A549 (cell line): ENCODE results near the gene NKX6-2.

ENCODE experiments used
- EP300 ChIP-seq, 2 experiments: fragments of >200 bp; sonication (Bioruptor Twin); formaldehyde crosslinking; IDR thresholded peaks; 2 replicates in 1 of 2; 3 replicates in 1 of 2; pipeline ENCODE4 v1.6.1; 2016 to 2017
- ESRRA ChIP-seq: fragments of 150-350 bp; IDR thresholded peaks from 2 replicates; pipeline ENCODE4 v1.6.1; 2014; ENCODE audit warnings: mild to moderate bottlenecking, low read length, borderline replicate concordance
- FOSL2 ChIP-seq, 2 experiments: fragments of 450-650 bp in 1 of 2; fragments of >200 bp in 1 of 2; sonication (Bioruptor Twin) in 1 of 2; formaldehyde crosslinking; IDR thresholded peaks; 2 replicates each; pipeline versions ENCODE4 v1.5.0 to v1.6.1; 2016 to 2020; ENCODE audit warnings: mild to moderate bottlenecking in 1 of 2, moderate library complexity in 1 of 2
- FOXS1 ChIP-seq: fragments of 250-450 bp; sonication (Bioruptor Pico); IDR thresholded peaks from 2 replicates; pipeline ENCODE4 v1.5.0; 2020; ENCODE audit warnings: mild to moderate bottlenecking, moderate library complexity
- JUNB ChIP-seq: fragments of >200 bp; sonication (Bioruptor Twin); formaldehyde crosslinking; IDR thresholded peaks from 2 replicates; pipeline ENCODE4 v1.6.1; 2016
- MAFK ChIP-seq: fragments of 450-650 bp; IDR thresholded peaks from 2 replicates; pipeline ENCODE4 v1.6.1; 2014; ENCODE audit not compliant: partially characterized antibody
- POLR2A ChIP-seq: IDR thresholded peaks from 2 replicates; pipeline ENCODE4 v1.6.1; 2012; ENCODE audit warnings: mild to moderate bottlenecking, low read length
- RFX5 ChIP-seq: fragments of 450-650 bp; IDR thresholded peaks from 2 replicates; pipeline ENCODE4 v1.7.1; 2014; ENCODE audit warnings: antibody characterized with exemption, mild to moderate bottlenecking, moderate library complexity
- SREBF2 ChIP-seq: fragments of 450-650 bp; IDR thresholded peaks from 2 replicates; pipeline ENCODE4 v1.6.1; 2014; ENCODE audit warnings: mild to moderate bottlenecking, moderate library complexity
- TF ChIP-seq, protein P1 (sequence below): fragments of >200 bp; sonication (Bioruptor Twin); formaldehyde crosslinking; IDR thresholded peaks from 3 replicates; pipeline ENCODE4 v1.5.1; 2016
- TF ChIP-seq, protein P2 (sequence below): fragments of 450-650 bp; IDR thresholded peaks from 2 replicates; pipeline ENCODE4 v1.6.1; 2014; ENCODE audit warnings: antibody characterized with exemption
- TF ChIP-seq, protein P3 (sequence below): IDR thresholded peaks from 2 replicates; pipeline ENCODE4 v1.6.1; 2012
- TF ChIP-seq, protein P4 (sequence below): fragments of 200-600 bp; sonication (generic); IDR thresholded peaks from 2 replicates; pipeline ENCODE4 v1.6.1; 2016; ENCODE audit warnings: antibody characterized with exemption, mild to moderate bottlenecking, moderate library complexity

DNA sequence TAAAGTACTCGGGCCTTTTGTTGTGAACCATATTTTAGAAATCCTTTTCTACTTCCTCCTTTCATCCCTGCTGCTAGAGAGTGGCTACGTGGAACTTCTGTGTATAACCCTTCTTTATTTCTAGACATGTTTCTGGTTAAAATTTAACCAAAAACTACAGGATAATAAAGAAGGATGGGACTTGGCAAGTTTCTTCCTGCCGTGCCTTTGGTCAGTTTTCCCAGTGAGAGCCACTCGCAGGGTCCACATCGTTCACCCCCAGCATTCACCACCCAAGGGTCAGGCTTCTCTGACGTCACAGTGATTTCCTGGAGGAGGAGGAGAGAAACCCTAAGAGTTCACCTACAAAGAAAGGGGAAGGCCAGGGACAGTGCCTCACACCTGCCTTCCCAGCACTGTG is 45.4 kb downstream of the NKX6-2 start:
- TF ChIP-seq, protein P1, sequence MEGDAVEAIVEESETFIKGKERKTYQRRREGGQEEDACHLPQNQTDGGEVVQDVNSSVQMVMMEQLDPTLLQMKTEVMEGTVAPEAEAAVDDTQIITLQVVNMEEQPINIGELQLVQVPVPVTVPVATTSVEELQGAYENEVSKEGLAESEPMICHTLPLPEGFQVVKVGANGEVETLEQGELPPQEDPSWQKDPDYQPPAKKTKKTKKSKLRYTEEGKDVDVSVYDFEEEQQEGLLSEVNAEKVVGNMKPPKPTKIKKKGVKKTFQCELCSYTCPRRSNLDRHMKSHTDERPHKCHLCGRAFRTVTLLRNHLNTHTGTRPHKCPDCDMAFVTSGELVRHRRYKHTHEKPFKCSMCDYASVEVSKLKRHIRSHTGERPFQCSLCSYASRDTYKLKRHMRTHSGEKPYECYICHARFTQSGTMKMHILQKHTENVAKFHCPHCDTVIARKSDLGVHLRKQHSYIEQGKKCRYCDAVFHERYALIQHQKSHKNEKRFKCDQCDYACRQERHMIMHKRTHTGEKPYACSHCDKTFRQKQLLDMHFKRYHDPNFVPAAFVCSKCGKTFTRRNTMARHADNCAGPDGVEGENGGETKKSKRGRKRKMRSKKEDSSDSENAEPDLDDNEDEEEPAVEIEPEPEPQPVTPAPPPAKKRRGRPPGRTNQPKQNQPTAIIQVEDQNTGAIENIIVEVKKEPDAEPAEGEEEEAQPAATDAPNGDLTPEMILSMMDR = no peak
- no peak for TF ChIP-seq ESRRA
- TF ChIP-seq JUNB = no peak
- no peak for TF ChIP-seq FOXS1
- no peak for TF ChIP-seq MAFK
- no peak for TF ChIP-seq FOSL2 (IDR thresholded peaks at IDR 0.05)
- no peak for TF ChIP-seq FOSL2 (CRISPR knock-in tag; IDR thresholded peaks at IDR 0.05)
- TF ChIP-seq SREBF2 = no peak
- TF ChIP-seq EP300 (IDR thresholded peaks at IDR 0.05) = no peak
- no peak for TF ChIP-seq POLR2A
- TF ChIP-seq, protein P2, sequence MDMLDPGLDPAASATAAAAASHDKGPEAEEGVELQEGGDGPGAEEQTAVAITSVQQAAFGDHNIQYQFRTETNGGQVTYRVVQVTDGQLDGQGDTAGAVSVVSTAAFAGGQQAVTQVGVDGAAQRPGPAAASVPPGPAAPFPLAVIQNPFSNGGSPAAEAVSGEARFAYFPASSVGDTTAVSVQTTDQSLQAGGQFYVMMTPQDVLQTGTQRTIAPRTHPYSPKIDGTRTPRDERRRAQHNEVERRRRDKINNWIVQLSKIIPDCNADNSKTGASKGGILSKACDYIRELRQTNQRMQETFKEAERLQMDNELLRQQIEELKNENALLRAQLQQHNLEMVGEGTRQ = no peak
- TF ChIP-seq RFX5 = no peak
- TF ChIP-seq, protein P3, sequence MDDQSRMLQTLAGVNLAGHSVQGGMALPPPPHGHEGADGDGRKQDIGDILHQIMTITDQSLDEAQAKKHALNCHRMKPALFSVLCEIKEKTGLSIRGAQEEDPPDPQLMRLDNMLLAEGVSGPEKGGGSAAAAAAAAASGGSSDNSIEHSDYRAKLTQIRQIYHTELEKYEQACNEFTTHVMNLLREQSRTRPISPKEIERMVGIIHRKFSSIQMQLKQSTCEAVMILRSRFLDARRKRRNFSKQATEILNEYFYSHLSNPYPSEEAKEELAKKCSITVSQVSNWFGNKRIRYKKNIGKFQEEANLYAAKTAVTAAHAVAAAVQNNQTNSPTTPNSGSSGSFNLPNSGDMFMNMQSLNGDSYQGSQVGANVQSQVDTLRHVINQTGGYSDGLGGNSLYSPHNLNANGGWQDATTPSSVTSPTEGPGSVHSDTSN = no peak
- TF ChIP-seq, protein P4, sequence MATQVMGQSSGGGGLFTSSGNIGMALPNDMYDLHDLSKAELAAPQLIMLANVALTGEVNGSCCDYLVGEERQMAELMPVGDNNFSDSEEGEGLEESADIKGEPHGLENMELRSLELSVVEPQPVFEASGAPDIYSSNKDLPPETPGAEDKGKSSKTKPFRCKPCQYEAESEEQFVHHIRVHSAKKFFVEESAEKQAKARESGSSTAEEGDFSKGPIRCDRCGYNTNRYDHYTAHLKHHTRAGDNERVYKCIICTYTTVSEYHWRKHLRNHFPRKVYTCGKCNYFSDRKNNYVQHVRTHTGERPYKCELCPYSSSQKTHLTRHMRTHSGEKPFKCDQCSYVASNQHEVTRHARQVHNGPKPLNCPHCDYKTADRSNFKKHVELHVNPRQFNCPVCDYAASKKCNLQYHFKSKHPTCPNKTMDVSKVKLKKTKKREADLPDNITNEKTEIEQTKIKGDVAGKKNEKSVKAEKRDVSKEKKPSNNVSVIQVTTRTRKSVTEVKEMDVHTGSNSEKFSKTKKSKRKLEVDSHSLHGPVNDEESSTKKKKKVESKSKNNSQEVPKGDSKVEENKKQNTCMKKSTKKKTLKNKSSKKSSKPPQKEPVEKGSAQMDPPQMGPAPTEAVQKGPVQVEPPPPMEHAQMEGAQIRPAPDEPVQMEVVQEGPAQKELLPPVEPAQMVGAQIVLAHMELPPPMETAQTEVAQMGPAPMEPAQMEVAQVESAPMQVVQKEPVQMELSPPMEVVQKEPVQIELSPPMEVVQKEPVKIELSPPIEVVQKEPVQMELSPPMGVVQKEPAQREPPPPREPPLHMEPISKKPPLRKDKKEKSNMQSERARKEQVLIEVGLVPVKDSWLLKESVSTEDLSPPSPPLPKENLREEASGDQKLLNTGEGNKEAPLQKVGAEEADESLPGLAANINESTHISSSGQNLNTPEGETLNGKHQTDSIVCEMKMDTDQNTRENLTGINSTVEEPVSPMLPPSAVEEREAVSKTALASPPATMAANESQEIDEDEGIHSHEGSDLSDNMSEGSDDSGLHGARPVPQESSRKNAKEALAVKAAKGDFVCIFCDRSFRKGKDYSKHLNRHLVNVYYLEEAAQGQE = no peak
